Skeletal muscle satellite cell (primary cell): Measurements from ENCODE around the gene GMPR.
A peak's percentile ranks its signal among the peaks of the same experiment; 100 is the strongest.
"Not testable (repeated sequence)": the region's sequence is repeated elsewhere in the genome, so short reads cannot be mapped to it uniquely, and the experiment has no call there.

Experiments used
- H3K27me3 ChIP-seq: 2 replicates; pipeline ENCODE4 v1.7.0; 2013; ENCODE audit warnings: low read length; ENCODE audit not compliant: control insufficient read depth, insufficient read depth
- H3K36me3 ChIP-seq: 2 replicates; pipeline ENCODE4 v1.7.0; 2013; ENCODE audit warnings: mild to moderate bottlenecking, control low read depth, low read length; ENCODE audit not compliant: insufficient read depth
- H3K4me1 ChIP-seq: 2 replicates; pipeline ENCODE4 v1.7.0; 2013; ENCODE audit warnings: low read length; ENCODE audit not compliant: control insufficient read depth, insufficient read depth
- H3K4me2 ChIP-seq: 2 replicates; pipeline ENCODE4 v1.7.0; 2013; ENCODE audit warnings: mild to moderate bottlenecking, low read length
- H3K4me3 ChIP-seq: 2 replicates; pipeline ENCODE4 v1.7.0; 2013; ENCODE audit warnings: low read length
- H3K9ac ChIP-seq: 2 replicates; pipeline ENCODE4 v1.7.0; 2013; ENCODE audit warnings: mild to moderate bottlenecking, low read depth, low read length, moderate library complexity
- H3K9me3 ChIP-seq: replicated peaks from 2 replicates; pipeline ENCODE4 v1.7.0; 2013; ENCODE audit warnings: mild to moderate bottlenecking, control low read depth, low read length

GMPR gene

GRCh38 chr6:16206595-16207037, 31.8 kb upstream of the GMPR start:
- H3K27me3 ChIP-seq: peaks cover 8% of the 10 kb centered on the region
- peak overlapping the region; percentile 41 for H3K4me2 ChIP-seq
- H3K9me3 ChIP-seq: no peaks in the 10 kb centered on the region
- peaks cover 20% of the 10 kb centered on the region for H3K4me1 ChIP-seq
- no peaks in the 10 kb centered on the region for H3K36me3 ChIP-seq
- H3K4me3 ChIP-seq: no peak overlapping the region
- peak overlapping the region; percentile 29 for H3K9ac ChIP-seq

- no peak overlapping the region for H3K9ac ChIP-seq
- no peaks in the 10 kb centered on the region for H3K36me3 ChIP-seq
- peaks cover 20% of the 10 kb centered on the region for H3K4me1 ChIP-seq
- no peak overlapping the region for H3K4me2 ChIP-seq
- no peak overlapping the region for H3K4me3 ChIP-seq
- H3K9me3 ChIP-seq: no peaks in the 10 kb centered on the region
- peaks cover 8% of the 10 kb centered on the region for H3K27me3 ChIP-seq
Measured at GRCh38 chr6:16208989-16209388, 29.4 kb upstream of the GMPR start.

- Histone ChIP-seq H3K36me3 (no peaks in the 10 kb centered on the region), H3K4me3 (no peak overlapping the region), H3K4me1 (peaks cover 20% of the 10 kb centered on the region), H3K9me3 (no peaks in the 10 kb centered on the region), H3K9ac (no peak overlapping the region), H3K27me3 (peaks cover 8% of the 10 kb centered on the region), H3K4me2 (no peak overlapping the region)
Measured at GRCh38 chr6:16209539-16209938, 28.8 kb upstream of the GMPR start.

GRCh38 chr6:16212276-16212675, 26.1 kb upstream of the GMPR start:
- H3K4me3 ChIP-seq: no peak overlapping the region
- H3K9me3 ChIP-seq: no peaks in the 10 kb centered on the region
- no peaks in the 10 kb centered on the region for H3K36me3 ChIP-seq
- H3K9ac ChIP-seq: no peak overlapping the region
- no peak overlapping the region for H3K4me2 ChIP-seq
- peaks cover 8% of the 10 kb centered on the region for H3K27me3 ChIP-seq
- peaks cover 9% of the 10 kb centered on the region for H3K4me1 ChIP-seq

- H3K4me3 ChIP-seq: no peak overlapping the region
- H3K9me3 ChIP-seq: no peaks in the 10 kb centered on the region
- peaks cover 3% of the 10 kb centered on the region for H3K27me3 ChIP-seq
- no peaks in the 10 kb centered on the region for H3K36me3 ChIP-seq
- no peak overlapping the region for H3K4me2 ChIP-seq
- H3K4me1 ChIP-seq: peaks cover 9% of the 10 kb centered on the region
- H3K9ac ChIP-seq: no peak overlapping the region
Measured at GRCh38 chr6:16216501-16217155, 21.8 kb upstream of the GMPR start.

GRCh38 chr6:16217156-16217721, 21.1 kb upstream of the GMPR start:
- Histone ChIP-seq H3K9me3 (no peaks in the 10 kb centered on the region), H3K9ac (no peak overlapping the region), H3K4me1 (peaks cover 9% of the 10 kb centered on the region), H3K4me2 (no peak overlapping the region), H3K27me3 (peaks cover 3% of the 10 kb centered on the region), H3K36me3 (no peaks in the 10 kb centered on the region), H3K4me3 (no peak overlapping the region)

- peaks cover 10% of the 10 kb centered on the region for H3K27me3 ChIP-seq
- no peaks in the 10 kb centered on the region for H3K36me3 ChIP-seq
- H3K4me3 ChIP-seq: no peak overlapping the region
- H3K9ac ChIP-seq: no peak overlapping the region
- no peaks in the 10 kb centered on the region for H3K4me1 ChIP-seq
- H3K9me3 ChIP-seq: no peaks in the 10 kb centered on the region
- no peak overlapping the region for H3K4me2 ChIP-seq
Measured at GRCh38 chr6:16222826-16223225, 15.6 kb upstream of the GMPR start.

GRCh38 chr6:16223362-16223761, 15.0 kb upstream of the GMPR start:
- no peaks in the 10 kb centered on the region for H3K9me3 ChIP-seq
- H3K4me2 ChIP-seq: no peak overlapping the region
- peaks cover 15% of the 10 kb centered on the region for H3K27me3 ChIP-seq
- H3K4me3 ChIP-seq: no peak overlapping the region
- H3K4me1 ChIP-seq: no peaks in the 10 kb centered on the region
- H3K36me3 ChIP-seq: no peaks in the 10 kb centered on the region
- H3K9ac ChIP-seq: no peak overlapping the region

GRCh38 chr6:16224409-16224808, 14.0 kb upstream of the GMPR start:
- Histone ChIP-seq H3K4me1 (no peaks in the 10 kb centered on the region), H3K9ac (no peak overlapping the region), H3K36me3 (no peaks in the 10 kb centered on the region), H3K27me3 (peaks cover 23% of the 10 kb centered on the region), H3K4me2 (no peak overlapping the region), H3K4me3 (no peak overlapping the region), H3K9me3 (no peaks in the 10 kb centered on the region)

GRCh38 chr6:16225062-16225731, 13.2 kb upstream of the GMPR start:
- peaks cover 30% of the 10 kb centered on the region for H3K27me3 ChIP-seq
- not testable (repeated sequence) for H3K36me3 ChIP-seq, H3K4me2 ChIP-seq, H3K9me3 ChIP-seq, H3K4me1 ChIP-seq, H3K9ac ChIP-seq, H3K4me3 ChIP-seq

GRCh38 chr6:16226117-16227047, 12.0 kb upstream of the GMPR start:
- H3K9me3 ChIP-seq, H3K9ac ChIP-seq, H3K4me3 ChIP-seq, H3K4me1 ChIP-seq, H3K4me2 ChIP-seq, H3K36me3 ChIP-seq: not testable (repeated sequence)
- peaks cover 41% of the 10 kb centered on the region for H3K27me3 ChIP-seq
